Activated B cell treated with CpG ODN at 0.5 μM for 24 hours (primary cell): Measurements from ENCODE around the gene BTBD9. TPM values are rescaled to one million over a fixed set of nuclear protein-coding genes. Genes with fewer than 3 reads are reported as not detected.

Source experiments
- ATAC-seq: fragments of 200-7000 bp; cut with Tn5 transposase; one replicate; pipeline ENCODE4 v1.10.0; 2021; ENCODE audit warnings: low read depth, mild to moderate bottlenecking, moderate library complexity
- CTCF ChIA-PET: fragments of 350-600 bp; sonication (Branson Sonifier 250); formaldehyde crosslinking; loops from one replicate; lab custom pipeline; 2021; ENCODE audit warnings: antibody characterized with exemption; lab: Charles Lee
- POLR2A ChIA-PET: fragments of 350-600 bp; sonication (Branson Sonifier 250); formaldehyde crosslinking; loops from one replicate; lab custom pipeline; 2021; ENCODE audit warnings: antibody characterized with exemption; lab: Charles Lee
- DNase-seq: peaks from one replicate; pipeline ENCODE4 v3.0.0; 2022
- H3K27ac Mint-ChIP-seq: one replicate; pipeline ENCODE4 v1.8.0; 2020; ENCODE audit warnings: mixed read lengths
- H3K27me3 Mint-ChIP-seq: one replicate; pipeline ENCODE4 v1.8.0; 2021; ENCODE audit warnings: mixed read lengths
- H3K36me3 Mint-ChIP-seq: one replicate; pipeline ENCODE4 v1.8.0; 2021; ENCODE audit warnings: low read depth, mixed read lengths
- H3K4me1 Mint-ChIP-seq: one replicate; pipeline ENCODE4 v1.8.0; 2021; ENCODE audit warnings: mixed read lengths
- H3K4me3 Mint-ChIP-seq: one replicate; pipeline ENCODE4 v1.8.0; 2020; ENCODE audit warnings: mild to moderate bottlenecking, mixed read lengths
- H3K9me3 Mint-ChIP-seq: one replicate; pipeline ENCODE4 v1.8.0; 2020; ENCODE audit warnings: mixed read lengths
- intact Hi-C: fragments of 100-400 bp; cut with micrococcal nuclease; formaldehyde crosslinking; loops from one replicate; pipeline ENCODE4 v1.15.1; 2024
- total RNA-seq: library from RNA; stranded (reverse); gene quantifications from 2 replicates; pipeline ENCODE4 v1.2.3, GENCODE V29; 2022
- TF ChIP-seq, protein P1 (sequence below): fragments of 200-600 bp; IDR thresholded peaks from one replicate; pipeline ENCODE4 v1.8.0; 2022; ENCODE audit warnings: antibody characterized with exemption, mild to moderate bottlenecking

The BTBD9 gene
- total RNA-seq, 1 donor from 2014 or later, result 25.7 TPM

DNA sequence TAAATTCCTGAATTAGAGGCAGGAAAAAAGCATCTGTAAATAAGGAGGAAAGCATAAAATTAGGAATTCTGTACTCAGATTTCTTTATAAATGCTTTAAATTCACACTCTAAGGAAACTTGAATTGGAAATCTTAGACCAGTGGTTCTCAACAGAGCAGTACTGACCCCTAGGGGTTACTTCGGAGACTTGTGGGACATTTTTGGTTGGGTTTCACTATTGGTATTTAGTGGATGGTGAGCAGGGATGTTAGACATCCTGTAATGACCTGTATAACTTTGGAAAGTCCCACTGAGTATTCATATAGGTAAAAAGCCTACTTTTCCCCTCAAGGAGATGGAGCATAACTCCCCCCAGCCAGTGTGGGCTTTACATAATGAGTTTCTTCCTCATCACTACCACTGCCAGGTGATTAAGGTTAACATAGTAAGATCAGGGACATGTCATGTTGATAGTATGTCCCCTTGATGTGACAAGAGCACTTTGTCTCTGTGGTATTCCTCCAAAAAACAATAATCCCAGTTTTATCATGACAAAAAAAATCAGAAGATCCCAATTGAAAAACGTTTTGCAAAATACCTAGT, 32.2 kb upstream of the BTBD9 start:
- CTCF ChIA-PET, result interaction anchor here (1.6 kb wide), 1 partner anchor 14 kb away, joined by 3 read pairs; no protein-coding TSS in a partner anchor
- peaks cover 5% of the 10 kb centered on the region for H3K9me3 Mint-ChIP-seq
- H3K4me3 Mint-ChIP-seq, result no peak overlapping the region
- POLR2A ChIA-PET, result interaction anchor here (0.6 kb wide), 1 partner anchor 33 kb away, joined by 3 read pairs; no protein-coding TSS in a partner anchor
- ATAC-seq (peak; percentile 66), DNase-seq (no peak)
- intact Hi-C loops, result loop anchor here (2.0 to 10.0 kb wide), 7 partner anchors 33 to 1347 kb away; partner anchors contain the start of gene BTBD9
- peaks cover 41% of the 10 kb centered on the region for H3K4me1 Mint-ChIP-seq
- TF ChIP-seq, protein P1, sequence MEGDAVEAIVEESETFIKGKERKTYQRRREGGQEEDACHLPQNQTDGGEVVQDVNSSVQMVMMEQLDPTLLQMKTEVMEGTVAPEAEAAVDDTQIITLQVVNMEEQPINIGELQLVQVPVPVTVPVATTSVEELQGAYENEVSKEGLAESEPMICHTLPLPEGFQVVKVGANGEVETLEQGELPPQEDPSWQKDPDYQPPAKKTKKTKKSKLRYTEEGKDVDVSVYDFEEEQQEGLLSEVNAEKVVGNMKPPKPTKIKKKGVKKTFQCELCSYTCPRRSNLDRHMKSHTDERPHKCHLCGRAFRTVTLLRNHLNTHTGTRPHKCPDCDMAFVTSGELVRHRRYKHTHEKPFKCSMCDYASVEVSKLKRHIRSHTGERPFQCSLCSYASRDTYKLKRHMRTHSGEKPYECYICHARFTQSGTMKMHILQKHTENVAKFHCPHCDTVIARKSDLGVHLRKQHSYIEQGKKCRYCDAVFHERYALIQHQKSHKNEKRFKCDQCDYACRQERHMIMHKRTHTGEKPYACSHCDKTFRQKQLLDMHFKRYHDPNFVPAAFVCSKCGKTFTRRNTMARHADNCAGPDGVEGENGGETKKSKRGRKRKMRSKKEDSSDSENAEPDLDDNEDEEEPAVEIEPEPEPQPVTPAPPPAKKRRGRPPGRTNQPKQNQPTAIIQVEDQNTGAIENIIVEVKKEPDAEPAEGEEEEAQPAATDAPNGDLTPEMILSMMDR, result no peak
- no peak overlapping the region for H3K27ac Mint-ChIP-seq
- H3K27me3 Mint-ChIP-seq, result no peaks in the 10 kb centered on the region
- H3K36me3 Mint-ChIP-seq, result peaks cover 25% of the 10 kb centered on the region

DNA sequence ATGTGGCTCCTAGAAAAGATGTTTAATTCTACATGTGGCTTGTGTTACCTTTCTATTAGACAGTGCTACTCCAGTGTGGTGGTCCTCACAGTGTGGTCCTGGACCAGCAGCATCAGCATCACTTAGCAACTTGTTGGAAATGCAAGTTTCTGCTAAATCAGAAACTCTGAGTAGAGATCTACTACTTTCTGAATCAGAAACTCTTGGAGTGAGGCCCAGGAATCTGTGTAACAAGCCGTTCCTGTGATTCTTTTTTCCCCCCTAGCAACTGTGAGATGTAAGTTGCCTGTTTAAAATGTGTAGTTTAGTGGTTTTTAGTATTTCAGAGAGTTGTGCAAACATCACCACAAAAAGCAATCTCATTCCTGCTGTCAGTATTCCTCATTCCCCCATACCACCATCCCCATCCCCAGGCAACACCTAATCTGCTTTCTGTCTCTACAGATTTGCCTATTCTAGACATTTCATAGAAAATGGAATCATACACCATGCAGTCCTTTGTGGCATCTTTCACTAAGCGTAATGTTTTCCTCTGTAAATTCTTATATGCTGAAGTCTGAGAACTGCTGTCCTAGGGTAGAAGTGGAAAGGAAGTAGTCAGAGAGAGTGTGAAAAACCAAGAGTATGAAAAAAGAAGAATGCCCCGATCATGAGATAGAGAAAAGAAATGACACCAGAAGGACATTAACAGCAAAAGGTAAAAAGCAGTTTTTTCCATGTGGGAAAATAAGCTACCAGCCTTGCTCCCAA, 18.9 kb upstream of the BTBD9 start:
- no peaks in the 10 kb centered on the region for H3K27me3 Mint-ChIP-seq
- no peak for DNase-seq
- no peak overlapping the region for H3K4me3 Mint-ChIP-seq
- no peak overlapping the region for H3K27ac Mint-ChIP-seq
- peaks cover 11% of the 10 kb centered on the region for H3K36me3 Mint-ChIP-seq
- TF ChIP-seq, protein P1, result no peak
- no peak for ATAC-seq
- H3K9me3 Mint-ChIP-seq, result no peaks in the 10 kb centered on the region
- no peaks in the 10 kb centered on the region for H3K4me1 Mint-ChIP-seq
- intact Hi-C loops, result no loop called here
- ChIA-PET POLR2A (no interaction called here), CTCF (no interaction called here)

DNA sequence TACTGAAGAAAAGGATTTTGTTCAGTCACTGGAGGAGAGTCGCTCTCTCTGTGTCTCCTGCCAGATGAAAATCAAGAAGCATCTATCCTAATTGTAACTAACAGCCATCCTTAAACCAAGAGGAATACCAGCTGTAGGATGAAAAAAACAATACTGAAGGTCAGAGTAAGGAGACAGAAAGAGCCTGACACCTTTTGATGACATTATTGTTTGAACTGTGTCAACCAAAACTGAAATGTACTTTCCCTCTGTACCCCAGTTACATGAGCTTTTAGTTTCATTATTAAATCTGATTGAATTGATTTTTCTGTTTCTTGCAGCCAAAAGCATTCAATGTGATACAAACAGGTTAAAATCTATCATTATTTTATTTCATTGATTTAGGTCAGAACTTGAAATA, 17.2 kb upstream of the BTBD9 start:
- Mint-ChIP-seq H3K27ac (no peak overlapping the region), H3K36me3 (peaks cover 11% of the 10 kb centered on the region), H3K4me1 (no peaks in the 10 kb centered on the region), H3K9me3 (no peaks in the 10 kb centered on the region), H3K27me3 (no peaks in the 10 kb centered on the region), H3K4me3 (no peak overlapping the region)
- intact Hi-C loops, result no loop called here
- TF ChIP-seq, protein P1, result no peak
- ATAC-seq, result no peak
- ChIA-PET CTCF (no interaction called here), POLR2A (no interaction called here)
- no peak for DNase-seq

DNA sequence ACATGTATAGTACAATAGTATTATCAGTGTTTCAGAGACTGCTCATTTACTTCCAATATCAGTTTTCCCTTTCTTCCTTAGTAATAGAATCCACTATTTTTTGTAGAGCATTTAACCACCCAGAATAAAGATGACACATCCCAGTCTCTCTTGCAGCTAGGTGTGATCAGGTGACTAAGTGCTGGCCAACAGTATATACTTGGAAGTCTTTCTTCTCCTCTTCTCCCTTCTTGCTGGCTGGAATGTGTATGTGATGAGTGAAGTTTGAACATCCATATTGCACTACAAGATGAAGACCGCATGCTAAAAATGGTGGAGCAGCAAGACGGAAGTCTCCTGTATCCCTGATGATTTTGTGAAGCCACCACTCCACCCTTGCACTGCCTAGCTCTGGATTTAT, 14.5 kb upstream of the BTBD9 start:
- H3K4me1 Mint-ChIP-seq, result no peaks in the 10 kb centered on the region
- H3K4me3 Mint-ChIP-seq, result no peak overlapping the region
- no peaks in the 10 kb centered on the region for H3K27me3 Mint-ChIP-seq
- TF ChIP-seq, protein P1, result no peak
- no peak overlapping the region for H3K27ac Mint-ChIP-seq
- CTCF ChIA-PET, result no interaction called here
- intact Hi-C loops, result no loop called here
- peaks cover 5% of the 10 kb centered on the region for H3K9me3 Mint-ChIP-seq
- H3K36me3 Mint-ChIP-seq, result peaks cover 18% of the 10 kb centered on the region
- POLR2A ChIA-PET, result no interaction called here
- ATAC-seq, result no peak
- DNase-seq, result no peak

DNA sequence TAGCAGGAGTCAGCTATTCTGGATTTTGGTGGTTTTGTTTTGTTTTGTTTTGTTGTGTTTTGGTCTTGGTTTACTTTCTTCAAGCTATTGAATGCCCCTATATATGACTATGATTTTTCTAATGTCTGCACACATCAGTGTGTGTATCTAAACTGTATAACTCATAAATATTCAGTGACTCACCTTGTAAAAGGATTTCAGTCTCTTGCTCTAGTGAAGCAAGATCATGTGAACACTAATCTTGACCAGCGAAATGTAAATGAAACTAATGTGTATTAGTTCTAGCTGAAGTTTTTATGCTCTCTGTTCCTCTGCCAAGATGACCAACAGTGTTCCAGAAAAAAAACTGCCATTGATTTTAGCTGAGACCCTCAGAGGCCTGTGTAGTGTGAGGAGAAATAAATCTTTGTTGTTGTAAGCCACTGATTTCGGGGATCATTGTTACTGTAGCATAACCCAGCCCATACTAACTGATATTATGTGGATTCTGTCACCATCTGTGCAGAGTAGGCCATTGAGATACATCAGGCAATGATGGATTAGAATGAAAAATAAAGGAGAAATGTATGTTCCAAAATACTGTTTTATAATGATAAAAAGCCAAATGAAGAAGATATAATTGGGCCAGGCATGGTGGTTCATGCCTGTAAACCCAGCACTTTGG, 11.5 kb upstream of the BTBD9 start:
- Mint-ChIP-seq H3K36me3 (peaks cover 12% of the 10 kb centered on the region), H3K27me3 (no peaks in the 10 kb centered on the region), H3K9me3 (peaks cover 5% of the 10 kb centered on the region), H3K27ac (no peak overlapping the region), H3K4me3 (no peak overlapping the region), H3K4me1 (no peaks in the 10 kb centered on the region)
- ChIA-PET CTCF (no interaction called here), POLR2A (interaction anchor here (0.6 kb wide), 1 partner anchor 560 kb away, joined by 3 read pairs; no protein-coding TSS in a partner anchor)
- TF ChIP-seq, protein P1, result no peak
- no peak for ATAC-seq
- no peak for DNase-seq
- intact Hi-C loops, result no loop called here
